Coronary artery (tissue), 2 donors: ENCODE data around the gene THAP2.
A peak's percentile ranks its signal among the peaks of the same experiment; 100 is the strongest.

Experiments used
- DNase-seq: peaks from one replicate; pipeline ENCODE4 v3.0.0-alpha.2; 2017; ENCODE audit warnings: low spot score
- H3K27ac ChIP-seq, 2 donors: fragments of 200-600 bp; sonication (generic); one replicate each; pipeline ENCODE4 v1.5.1; 2016 to 2019
- H3K4me3 ChIP-seq: fragments of 200-600 bp; sonication (generic); 2 replicates; pipeline ENCODE4 v1.5.1; 2016; ENCODE audit warnings: mild to moderate bottlenecking, moderate library complexity
- CTCF ChIP-seq: fragments of 200-600 bp; sonication (generic); IDR thresholded peaks from one replicate; pipeline ENCODE4 v1.5.1; 2019; ENCODE audit warnings: antibody characterized with exemption

THAP2 gene

GRCh38 chr12:71666259-71666658 is 2.2 kb downstream of the THAP2 start:
- TF ChIP-seq CTCF = no peak
- DNase-seq = no peak
- no peak overlapping the region for H3K4me3 ChIP-seq
- no peak overlapping the region for H3K27ac ChIP-seq

GRCh38 chr12:71671311-71671710 is 7.2 kb downstream of the THAP2 start:
- Histone ChIP-seq H3K27ac (no peak overlapping the region), H3K4me3 (no peak overlapping the region)
- no peak for TF ChIP-seq CTCF
- DNase-seq = no peak

- no peak overlapping the region for H3K4me3 ChIP-seq
- no peak for TF ChIP-seq CTCF
- no peak for DNase-seq
- no peak overlapping the region for H3K27ac ChIP-seq
Observed at GRCh38 chr12:71671816-71672215, 7.7 kb downstream of the THAP2 start.

GRCh38 chr12:71682466-71682865 is 18.4 kb downstream of the THAP2 start:
- TF ChIP-seq CTCF = no peak
- Histone ChIP-seq H3K27ac (no peak overlapping the region), H3K4me3 (no peak overlapping the region)
- no peak for DNase-seq

- no peak for TF ChIP-seq CTCF
- Histone ChIP-seq H3K27ac (no peak overlapping the region), H3K4me3 (no peak overlapping the region)
- no peak for DNase-seq
Observed at GRCh38 chr12:71683633-71684032, 19.5 kb downstream of the THAP2 start.

- Histone ChIP-seq H3K4me3 (no peak overlapping the region), H3K27ac (no peak overlapping the region)
- no peak for DNase-seq
- no peak for TF ChIP-seq CTCF
Observed at GRCh38 chr12:71684081-71684480, 20.0 kb downstream of the THAP2 start.

GRCh38 chr12:71685312-71685906 is 21.3 kb downstream of the THAP2 start:
- peak overlapping the region; percentile 69 to 94 for H3K27ac ChIP-seq
- no peak for DNase-seq
- TF ChIP-seq CTCF = no peak
- H3K4me3 ChIP-seq = peak overlapping the region; percentile 88
